ENCODE data around the gene RASGRF2.

DNA sequence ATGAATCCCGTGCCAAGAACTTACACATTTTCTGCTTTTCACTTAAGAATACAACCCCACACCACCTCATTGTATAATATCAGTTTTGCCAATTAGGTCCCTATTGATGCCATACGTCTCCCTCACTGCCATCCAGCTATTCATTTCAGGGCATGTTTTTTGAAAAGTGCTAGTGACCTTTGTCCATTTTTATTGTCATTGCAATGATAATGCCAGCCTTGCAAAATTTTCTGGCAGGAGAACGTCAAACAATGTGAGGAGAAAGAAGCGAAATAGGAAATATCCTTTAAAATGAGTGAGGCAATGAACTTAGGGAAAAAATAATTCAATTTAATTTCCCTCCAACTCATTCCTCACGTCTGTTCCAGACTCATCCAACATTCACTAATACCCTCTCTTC lies 161.1 kb downstream of the RASGRF2 start:
- TF ChIP-seq, protein P1, sequence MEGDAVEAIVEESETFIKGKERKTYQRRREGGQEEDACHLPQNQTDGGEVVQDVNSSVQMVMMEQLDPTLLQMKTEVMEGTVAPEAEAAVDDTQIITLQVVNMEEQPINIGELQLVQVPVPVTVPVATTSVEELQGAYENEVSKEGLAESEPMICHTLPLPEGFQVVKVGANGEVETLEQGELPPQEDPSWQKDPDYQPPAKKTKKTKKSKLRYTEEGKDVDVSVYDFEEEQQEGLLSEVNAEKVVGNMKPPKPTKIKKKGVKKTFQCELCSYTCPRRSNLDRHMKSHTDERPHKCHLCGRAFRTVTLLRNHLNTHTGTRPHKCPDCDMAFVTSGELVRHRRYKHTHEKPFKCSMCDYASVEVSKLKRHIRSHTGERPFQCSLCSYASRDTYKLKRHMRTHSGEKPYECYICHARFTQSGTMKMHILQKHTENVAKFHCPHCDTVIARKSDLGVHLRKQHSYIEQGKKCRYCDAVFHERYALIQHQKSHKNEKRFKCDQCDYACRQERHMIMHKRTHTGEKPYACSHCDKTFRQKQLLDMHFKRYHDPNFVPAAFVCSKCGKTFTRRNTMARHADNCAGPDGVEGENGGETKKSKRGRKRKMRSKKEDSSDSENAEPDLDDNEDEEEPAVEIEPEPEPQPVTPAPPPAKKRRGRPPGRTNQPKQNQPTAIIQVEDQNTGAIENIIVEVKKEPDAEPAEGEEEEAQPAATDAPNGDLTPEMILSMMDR (IDR thresholded peaks at IDR 0.05; ENCODE audit: control extremely low read depth in 1 of 3, insufficient read depth in 1 of 3, low read depth in 1 of 3, low read length in 3 of 3), result no peak
- TF ChIP-seq KDM5A (IDR thresholded peaks at IDR 0.05; ENCODE audit: low read length) (no peak), RNF2 (IDR thresholded peaks at IDR 0.05; ENCODE audit: borderline replicate concordance, low read depth, low read length, missing control alignments, poor library complexity, severe bottlenecking) (no peak), USF2 (IDR thresholded peaks at IDR 0.05; ENCODE audit: low read length) (no peak), EZH2 (IDR thresholded peaks at IDR 0.05; ENCODE audit: low read depth, low read length, severe bottlenecking) (no peak), TCF12 (IDR thresholded peaks at IDR 0.05; ENCODE audit: low read depth, low read length) (no peak), JUN (IDR thresholded peaks at IDR 0.05; ENCODE audit: low read depth, low read length) (no peak), RFX5 (IDR thresholded peaks at IDR 0.05; ENCODE audit: borderline replicate concordance, low read depth, low read length) (no peak), POLR2A (IDR thresholded peaks at IDR 0.05; ENCODE audit: control extremely low read depth in 1 of 2, low read depth in 2 of 2, low read length in 2 of 2) (no peak), EP300 (IDR thresholded peaks at IDR 0.05; ENCODE audit: borderline replicate concordance in 1 of 2, low read depth in 2 of 2, low read length in 2 of 2) (no peak), SRF (IDR thresholded peaks at IDR 0.05; ENCODE audit: low read depth, low read length) (no peak), ASH2L (IDR thresholded peaks at IDR 0.05; ENCODE audit: low read length) (no peak), JUND (IDR thresholded peaks at IDR 0.05; ENCODE audit: low read length) (no peak)
- TF ChIP-seq, protein P2, sequence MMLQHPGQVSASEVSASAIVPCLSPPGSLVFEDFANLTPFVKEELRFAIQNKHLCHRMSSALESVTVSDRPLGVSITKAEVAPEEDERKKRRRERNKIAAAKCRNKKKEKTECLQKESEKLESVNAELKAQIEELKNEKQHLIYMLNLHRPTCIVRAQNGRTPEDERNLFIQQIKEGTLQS (IDR thresholded peaks at IDR 0.05; ENCODE audit: insufficient read depth, low read depth, low read length), result no peak

Measured in H1 (cell line).